Lower leg skin (tissue), 4 donors: ENCODE results near the gene TTLL1. TPM values are rescaled to one million over a fixed set of nuclear protein-coding genes. Genes with fewer than 3 reads are reported as not detected.

Experiments used
- DNase-seq, 2 donors: peaks; one replicate each; pipeline ENCODE4 v3.0.0-alpha.2; 2019; ENCODE audit warnings: low spot score in 2 of 2
- H3K4me3 ChIP-seq: fragments of 200-600 bp; sonication (generic); 2 replicates; pipeline ENCODE4 v1.5.1; 2017; ENCODE audit warnings: mild to moderate bottlenecking, low read depth; ENCODE audit not compliant: poor library complexity, severe bottlenecking
- POLR2A ChIP-seq, 2 donors: fragments of 450-650 bp; IDR thresholded peaks; one replicate each; pipeline ENCODE4 v1.6.1; 2016 to 2017; ENCODE audit warnings: antibody characterized with exemption in 2 of 2, mild to moderate bottlenecking in 1 of 2, moderate library complexity in 1 of 2
- WGBS, 2 donors: methylation state at CpG; one replicate each; pipeline ENCODE4 v1.1.5; 2018; 5-methylcytosine and 5-hydroxymethylcytosine counted together
- intact Hi-C: fragments of 100-400 bp; cut with DNase I; formaldehyde crosslinking; loops from one replicate; pipeline ENCODE4 v1.15.0; 2023; ENCODE audit warnings: low total_unique reads
- total RNA-seq, 4 donors: library from RNA; depleted of rRNA; stranded (reverse); fragments of >200 nt; gene quantifications; one replicate each; pipeline ENCODE4 v1.1.0, GENCODE V29; 2016
- TF ChIP-seq, protein P1 (sequence below), 3 donors: fragments of 450-650 bp; IDR thresholded peaks; one replicate each; pipeline ENCODE4 v1.5.1; 2016; ENCODE audit warnings: antibody characterized with exemption in 3 of 3, mild to moderate bottlenecking in 3 of 3, moderate library complexity in 2 of 3

The TTLL1 gene
- total RNA-seq, 4 donors from 2014 or later, result 1.9 to 7.9 (median 5.4) TPM

DNA sequence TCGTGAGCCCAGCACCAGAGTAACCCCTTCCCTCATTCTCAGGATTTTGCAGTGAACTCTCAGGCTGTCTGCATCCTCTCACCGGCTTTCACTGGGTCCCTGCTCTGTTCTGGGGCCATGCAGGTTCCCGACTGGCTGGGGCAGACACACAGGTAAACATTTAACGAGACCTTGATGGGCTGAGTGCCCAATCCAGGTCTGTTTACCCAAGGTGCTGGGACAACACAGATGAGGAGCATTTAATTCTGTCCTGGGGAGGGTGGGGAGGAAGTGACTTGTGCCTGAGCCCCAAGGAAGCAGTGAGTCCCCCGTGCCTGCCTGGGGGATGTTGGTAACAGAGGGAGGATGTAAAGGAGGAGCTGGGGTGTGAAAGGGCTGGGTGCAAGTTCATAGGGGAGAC, 25.8 kb upstream of the TTLL1 start:
- WGBS, 2 donors, result 49 to 52% methylated on average over 5 of the region's 5 CpGs
- no peak for DNase-seq
- TF ChIP-seq POLR2A (IDR thresholded peaks at IDR 0.05), result no peak
- TF ChIP-seq, protein P1, sequence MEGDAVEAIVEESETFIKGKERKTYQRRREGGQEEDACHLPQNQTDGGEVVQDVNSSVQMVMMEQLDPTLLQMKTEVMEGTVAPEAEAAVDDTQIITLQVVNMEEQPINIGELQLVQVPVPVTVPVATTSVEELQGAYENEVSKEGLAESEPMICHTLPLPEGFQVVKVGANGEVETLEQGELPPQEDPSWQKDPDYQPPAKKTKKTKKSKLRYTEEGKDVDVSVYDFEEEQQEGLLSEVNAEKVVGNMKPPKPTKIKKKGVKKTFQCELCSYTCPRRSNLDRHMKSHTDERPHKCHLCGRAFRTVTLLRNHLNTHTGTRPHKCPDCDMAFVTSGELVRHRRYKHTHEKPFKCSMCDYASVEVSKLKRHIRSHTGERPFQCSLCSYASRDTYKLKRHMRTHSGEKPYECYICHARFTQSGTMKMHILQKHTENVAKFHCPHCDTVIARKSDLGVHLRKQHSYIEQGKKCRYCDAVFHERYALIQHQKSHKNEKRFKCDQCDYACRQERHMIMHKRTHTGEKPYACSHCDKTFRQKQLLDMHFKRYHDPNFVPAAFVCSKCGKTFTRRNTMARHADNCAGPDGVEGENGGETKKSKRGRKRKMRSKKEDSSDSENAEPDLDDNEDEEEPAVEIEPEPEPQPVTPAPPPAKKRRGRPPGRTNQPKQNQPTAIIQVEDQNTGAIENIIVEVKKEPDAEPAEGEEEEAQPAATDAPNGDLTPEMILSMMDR (IDR thresholded peaks at IDR 0.05), result no peak
- no peak overlapping the region for H3K4me3 ChIP-seq
- intact Hi-C loops, result no loop called here

DNA sequence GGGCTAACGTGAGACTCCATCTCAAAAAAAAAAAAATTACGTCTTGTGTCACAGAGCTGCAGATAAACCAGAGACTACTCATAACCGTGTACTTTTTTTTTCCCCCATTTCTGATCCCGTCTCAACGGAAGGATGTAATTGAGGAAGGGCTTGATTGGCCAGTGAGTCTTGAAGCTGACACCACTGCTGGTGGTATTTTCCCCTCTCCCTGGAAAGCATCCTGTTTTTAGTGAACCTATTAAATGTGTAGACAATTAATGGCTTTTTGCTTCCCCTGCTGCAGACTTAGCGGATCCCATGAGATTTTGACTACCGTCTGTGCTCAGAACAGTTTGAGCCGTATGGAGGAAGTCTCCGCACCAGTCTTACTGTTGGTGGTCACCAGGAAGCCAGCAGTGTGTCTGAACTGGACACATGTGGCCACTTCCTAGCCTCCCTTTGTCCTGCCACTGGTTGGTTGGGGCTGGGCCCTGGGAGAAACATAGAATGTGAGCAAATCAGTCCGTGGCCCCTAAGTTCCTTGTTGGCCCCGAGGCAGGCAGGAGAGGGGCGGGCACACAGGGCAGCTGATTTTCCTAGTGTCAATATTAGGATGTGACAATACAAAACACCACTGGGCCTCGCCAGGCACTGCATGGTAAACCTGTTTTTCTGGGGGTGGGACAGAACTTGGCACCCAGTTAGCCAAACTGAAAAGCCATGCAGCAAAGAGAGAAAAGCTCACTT, 24.5 kb upstream of the TTLL1 start:
- TF ChIP-seq, protein P1 (IDR thresholded peaks at IDR 0.05), result no peak
- TF ChIP-seq POLR2A (IDR thresholded peaks at IDR 0.05), result no peak
- DNase-seq, result no peak
- intact Hi-C loops, result no loop called here
- H3K4me3 ChIP-seq, result no peak overlapping the region
- 59 to 60% methylated on average over 13 of the region's 13 CpGs for WGBS, 2 donors

DNA sequence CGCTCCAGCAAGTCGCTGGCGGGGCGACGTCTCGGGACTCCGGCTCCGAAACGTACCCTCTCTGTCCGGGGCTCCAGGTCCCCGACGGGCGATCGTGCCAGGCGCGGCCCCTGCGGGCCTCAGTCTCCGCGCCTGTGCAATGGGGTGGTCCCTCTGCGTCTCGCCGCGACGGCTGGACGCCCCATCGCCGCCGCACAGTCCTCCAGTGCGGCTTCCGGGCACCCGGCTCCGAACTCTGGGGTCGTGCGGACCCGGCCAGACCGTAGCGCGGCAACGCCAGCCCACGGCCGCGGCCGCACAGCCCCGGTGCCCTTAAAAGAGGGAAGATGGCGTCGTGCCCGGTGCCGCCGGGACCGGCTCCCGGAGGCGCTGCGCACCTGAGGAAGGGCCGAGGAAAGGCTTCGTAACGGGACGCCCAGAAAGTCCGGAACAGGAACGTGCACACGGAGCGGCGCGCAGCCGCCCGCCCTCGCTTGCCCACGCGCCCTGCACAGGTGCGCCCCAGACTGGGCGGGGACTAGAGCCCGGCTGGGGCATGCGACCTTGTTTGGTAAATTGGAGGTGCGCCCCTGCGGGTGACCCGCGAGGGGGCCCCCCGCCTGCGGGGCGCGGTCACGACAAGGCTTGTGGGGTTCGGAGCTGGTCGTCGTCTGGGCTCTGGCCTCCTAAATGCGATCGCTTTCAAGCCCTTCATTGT, 21.9 kb upstream of the TTLL1 start:
- TF ChIP-seq, protein P1 (IDR thresholded peaks at IDR 0.05), result no peak
- no peak for TF ChIP-seq POLR2A (IDR thresholded peaks at IDR 0.05)
- 5 to 6% methylated on average over 26 to 38 of the region's 86 CpGs for WGBS, 2 donors
- peak overlapping the region; percentile 28 for H3K4me3 ChIP-seq
- no peak for DNase-seq
- intact Hi-C loops, result no loop called here

DNA sequence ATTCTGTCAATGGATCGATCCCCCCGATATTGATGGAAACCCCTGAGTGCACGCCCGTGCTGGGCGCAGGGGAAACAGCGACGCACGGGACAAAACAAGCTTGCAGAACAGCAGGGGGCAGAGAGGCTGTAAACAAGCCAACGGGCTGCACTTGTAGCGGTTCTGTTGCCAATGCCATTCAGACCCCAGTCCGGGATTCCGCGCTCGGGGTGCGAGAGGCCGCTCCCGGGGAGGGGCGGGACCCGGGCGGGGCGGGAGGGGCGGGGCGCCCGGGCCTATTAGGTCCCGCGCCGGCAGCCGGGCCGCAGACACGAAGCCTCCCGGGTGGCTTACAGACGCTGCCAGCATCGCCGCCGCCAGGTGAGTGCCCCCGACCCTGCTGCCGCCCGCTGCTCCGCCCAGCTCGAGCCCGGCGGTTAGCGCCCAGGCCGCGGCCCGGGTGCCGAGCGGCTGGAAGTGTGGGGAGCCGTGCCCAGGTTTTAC, 21.3 kb upstream of the TTLL1 start, which contains the start of gene BIK:
BIK (plus strand) TSS at position 307 of the 483 bp plus-strand sequence. CDS start 13,273 bp downstream, outside the sequence.
- DNase-seq, result no peak
- intact Hi-C loops, result no loop called here
- H3K4me3 ChIP-seq, result peak within 1 kb of the TSS; percentile 28
- WGBS, 2 donors, result 0% methylated on average over 21 of the region's 49 CpGs
- TF ChIP-seq, protein P1 (IDR thresholded peaks at IDR 0.05), result no peak
- no peak for TF ChIP-seq POLR2A (IDR thresholded peaks at IDR 0.05)

DNA sequence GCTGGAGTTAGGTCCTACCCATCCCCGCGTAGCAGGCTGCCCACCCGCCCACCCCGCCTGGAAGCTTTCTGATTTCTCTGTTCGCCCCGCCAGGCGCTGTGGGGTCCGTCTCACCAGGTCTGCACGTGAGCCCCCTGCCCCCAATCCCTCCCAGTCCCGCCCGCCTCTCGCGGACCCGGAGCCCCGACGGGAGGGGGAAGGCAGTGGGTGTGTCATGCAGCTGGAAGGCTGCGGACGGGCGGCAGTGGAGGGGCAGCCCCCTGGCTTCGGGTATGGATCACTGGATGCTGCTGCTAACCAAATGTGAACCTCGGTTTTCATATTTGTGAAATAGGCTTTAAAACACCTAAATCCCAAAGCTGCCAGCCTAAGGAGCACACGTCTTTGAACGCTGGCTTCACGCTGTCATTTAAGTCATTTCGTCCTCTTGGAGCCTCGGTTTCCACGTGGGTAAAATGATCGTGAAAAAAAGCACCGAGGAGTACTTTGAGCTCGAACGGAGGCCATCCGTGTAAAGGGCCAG, 20.8 kb upstream of the TTLL1 start:
- TF ChIP-seq, protein P1 (IDR thresholded peaks at IDR 0.05), result no peak
- TF ChIP-seq POLR2A (IDR thresholded peaks at IDR 0.05), result no peak
- intact Hi-C loops, result no loop called here
- H3K4me3 ChIP-seq, result no peak overlapping the region
- WGBS, 2 donors, result 8 to 11% methylated on average over 21 to 32 of the region's 32 CpGs
- DNase-seq, result no peak
